CD4-positive, alpha-beta T cell treated with Interleukin-4 for 4 hours (primary cell): ENCODE results near the gene RPL36.
"Not testable (repeated sequence)": the region's sequence is repeated elsewhere in the genome, so short reads cannot be mapped to it uniquely, and the experiment has no call there.

Experiments used
- DNase-seq: peaks from one replicate; pipeline ENCODE4 v3.0.0-alpha.2; 2020

RPL36 gene

DNA sequence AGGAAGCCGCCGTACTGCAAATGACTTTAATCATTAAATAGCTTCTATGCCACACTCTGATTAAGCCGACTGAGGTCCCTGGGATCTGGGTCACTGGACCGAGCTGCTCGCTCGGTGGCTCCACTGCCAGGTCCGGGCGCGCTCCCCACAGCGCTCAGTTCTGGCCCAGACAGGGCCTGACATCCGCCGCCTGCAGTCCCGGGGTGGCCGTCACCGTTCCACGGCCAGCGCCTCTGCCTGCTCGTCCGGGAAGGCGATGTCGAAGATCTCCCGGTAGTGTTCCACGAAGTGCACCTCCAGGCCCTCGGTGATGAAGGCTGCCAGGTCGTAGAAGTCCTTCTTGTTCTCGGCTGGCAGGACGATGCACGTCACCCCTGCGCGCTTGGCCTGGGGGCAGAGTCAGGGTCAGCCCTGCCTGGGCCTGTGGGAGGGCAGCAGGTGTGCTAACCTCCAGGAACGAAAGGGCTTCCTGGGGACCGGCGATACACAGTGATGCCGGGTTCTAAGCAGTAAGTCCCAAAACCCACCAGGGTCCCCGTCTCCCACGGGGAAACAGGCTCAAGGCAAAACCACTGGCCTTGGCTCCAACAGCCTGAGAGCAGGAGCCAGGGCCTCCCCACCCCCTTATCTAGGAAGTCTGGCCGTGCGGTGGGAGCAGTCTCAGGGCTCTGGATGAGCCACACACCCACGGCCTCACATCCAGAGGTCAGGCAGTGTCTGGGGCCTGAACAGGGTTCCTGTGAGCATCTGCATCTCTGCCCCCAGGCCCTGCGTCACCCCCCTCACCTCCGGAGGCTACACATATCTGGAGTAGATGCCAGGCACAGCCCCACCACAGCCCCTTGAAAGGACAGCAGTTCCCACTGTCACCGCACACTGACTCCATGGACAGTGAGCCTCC is 2.0 kb downstream of the RPL36 start:
- DNase-seq: no peak

DNA sequence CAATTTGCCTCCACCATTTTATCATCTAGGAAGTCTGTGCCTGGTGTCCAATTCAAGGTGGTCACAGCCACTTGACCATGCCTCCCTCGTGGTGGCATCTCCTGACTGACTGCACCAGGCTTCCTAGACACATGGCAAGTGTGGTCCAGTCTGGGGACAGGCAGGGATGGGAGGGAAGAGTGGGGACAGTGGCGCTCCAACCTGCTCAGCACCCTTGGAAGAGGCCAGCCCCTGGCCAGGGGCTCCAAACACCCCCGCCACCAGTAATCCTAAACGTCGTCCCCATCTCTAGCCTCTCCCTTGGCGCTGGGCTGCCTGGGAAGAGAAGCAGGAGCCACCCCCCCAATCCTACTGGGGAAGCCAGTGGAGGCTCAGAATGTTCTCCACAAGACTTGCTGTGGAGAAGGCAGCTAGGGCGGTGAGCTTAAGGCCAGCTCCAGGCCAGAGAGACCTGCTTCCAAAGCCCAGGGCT is 2.7 kb downstream of the RPL36 start:
- DNase-seq: no peak

DNA sequence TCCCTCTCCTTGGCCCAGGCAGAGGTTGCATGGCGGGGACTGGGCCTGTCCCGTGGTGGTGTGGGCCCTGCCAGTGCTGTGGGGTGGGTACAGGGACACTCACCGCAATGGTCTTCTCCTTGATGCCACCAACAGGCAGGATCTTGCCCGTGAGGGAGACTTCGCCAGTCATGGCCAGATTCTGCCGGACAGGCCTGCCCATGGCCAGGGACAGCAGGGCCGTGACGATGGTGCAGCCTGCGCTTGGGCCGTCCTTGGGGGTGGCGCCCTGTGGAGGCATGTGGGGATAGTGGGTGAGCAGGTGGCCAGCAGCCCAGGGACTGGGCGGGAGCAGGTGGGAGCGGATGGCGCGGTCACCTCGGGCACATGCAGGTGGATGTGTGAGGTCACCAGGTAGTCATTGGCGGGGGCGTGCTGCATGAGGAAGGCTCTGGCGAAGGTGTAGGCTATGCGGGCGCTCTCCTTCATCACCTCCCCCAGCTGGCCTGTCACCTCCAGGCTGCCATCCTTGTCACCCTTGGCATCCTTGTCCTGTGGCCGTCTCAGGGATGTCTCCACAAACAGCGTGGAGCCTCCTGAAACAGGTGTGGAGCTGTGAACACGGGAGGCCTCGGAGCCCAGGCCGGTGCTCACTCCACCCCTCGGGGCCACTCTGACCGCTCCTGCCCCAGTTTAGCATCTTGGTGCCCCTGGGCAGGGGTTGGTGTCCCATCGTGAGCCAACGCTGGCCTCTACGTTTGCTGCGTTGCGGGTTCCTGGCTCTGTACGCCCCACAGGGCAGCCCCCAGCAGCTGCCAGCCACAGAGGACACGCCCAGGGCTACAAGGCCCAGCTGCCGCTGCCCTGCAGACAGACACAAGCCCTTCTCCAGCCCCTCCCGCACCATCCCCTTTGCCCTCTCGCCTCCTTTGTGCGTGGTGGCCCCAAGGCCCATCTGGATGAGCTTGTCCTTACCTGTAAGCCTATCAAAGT is 3.4 kb downstream of the RPL36 start:
- no peak for DNase-seq

- no peak for DNase-seq
These were observed 4.3 kb downstream of the RPL36 start for GRCh38 chr19:5694167-5694955.

- no peak for DNase-seq
These were observed 5.0 kb downstream of the RPL36 start for GRCh38 chr19:5694956-5695648.

DNA sequence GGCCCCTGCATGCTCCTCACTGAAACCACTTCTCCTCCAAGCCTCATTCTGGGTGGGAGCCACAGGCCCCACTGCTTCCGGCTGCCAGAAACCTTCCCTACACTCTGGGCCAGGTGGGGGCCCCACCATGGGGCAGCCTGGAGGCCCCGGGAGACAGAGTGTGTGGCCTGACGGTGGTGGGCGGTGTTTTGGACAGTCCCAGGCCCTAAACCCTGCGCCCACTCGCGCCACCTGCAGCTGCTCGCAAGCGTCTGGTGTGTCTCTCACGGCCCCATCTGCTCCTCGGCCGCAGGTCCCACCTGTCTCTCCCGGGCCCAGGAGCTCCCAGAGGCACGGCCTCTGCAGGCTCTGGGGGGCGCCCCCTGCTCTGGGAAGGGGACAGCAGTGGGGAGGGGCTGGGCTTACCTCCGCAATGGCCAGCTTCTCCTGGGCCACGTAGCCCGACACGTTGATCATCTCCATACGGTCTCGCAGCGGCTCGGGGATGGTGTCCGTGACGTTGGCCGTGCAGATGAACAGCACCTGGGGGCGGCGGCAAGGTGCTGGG is 5.6 kb downstream of the RPL36 start:
- DNase-seq: no peak

- DNase-seq: no peak
These were observed 6.3 kb downstream of the RPL36 start for GRCh38 chr19:5696196-5697021.

DNA sequence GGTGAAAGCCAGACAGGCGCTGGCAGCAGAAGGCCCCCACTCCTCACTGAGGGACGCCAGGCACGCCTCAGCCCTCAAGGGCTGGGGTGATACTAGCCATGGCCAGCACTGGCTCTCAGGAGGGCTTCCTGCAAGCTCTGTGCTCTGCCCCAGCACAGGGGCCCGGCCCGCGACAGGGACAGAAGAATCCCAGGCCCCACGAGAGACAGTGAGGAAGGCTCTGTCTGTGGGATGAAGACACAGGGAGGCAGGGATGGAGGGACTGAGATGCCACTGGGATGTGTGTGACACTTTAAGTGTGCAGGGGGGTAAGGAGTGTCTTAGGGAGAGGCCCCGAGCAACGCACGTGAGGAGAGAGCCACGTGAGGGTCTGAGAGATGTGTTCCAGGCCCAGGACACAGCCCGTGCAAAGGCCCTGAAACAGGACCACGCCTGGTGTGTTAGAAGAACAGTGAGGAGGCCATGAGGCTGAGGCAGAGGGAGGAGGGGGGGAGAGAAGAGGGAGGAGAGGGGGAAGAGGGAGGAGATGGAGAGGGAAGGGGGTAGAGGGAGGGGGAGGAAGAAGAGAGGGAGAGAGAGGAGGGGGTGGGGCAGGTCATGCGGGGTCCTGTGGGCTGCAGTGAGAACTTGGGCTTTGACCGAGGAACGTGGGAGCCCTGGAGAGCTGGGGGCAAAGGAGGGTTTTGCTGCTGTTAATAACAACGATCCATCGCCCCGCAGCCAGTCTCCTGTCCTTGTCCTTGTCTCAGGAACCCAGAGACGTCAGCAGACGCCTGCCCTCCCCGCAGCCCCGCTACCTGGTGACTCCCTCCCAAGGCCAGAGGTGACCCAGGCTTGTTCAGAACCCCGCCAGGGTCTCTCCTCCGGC is 7.2 kb downstream of the RPL36 start:
- DNase-seq: no peak

DNA sequence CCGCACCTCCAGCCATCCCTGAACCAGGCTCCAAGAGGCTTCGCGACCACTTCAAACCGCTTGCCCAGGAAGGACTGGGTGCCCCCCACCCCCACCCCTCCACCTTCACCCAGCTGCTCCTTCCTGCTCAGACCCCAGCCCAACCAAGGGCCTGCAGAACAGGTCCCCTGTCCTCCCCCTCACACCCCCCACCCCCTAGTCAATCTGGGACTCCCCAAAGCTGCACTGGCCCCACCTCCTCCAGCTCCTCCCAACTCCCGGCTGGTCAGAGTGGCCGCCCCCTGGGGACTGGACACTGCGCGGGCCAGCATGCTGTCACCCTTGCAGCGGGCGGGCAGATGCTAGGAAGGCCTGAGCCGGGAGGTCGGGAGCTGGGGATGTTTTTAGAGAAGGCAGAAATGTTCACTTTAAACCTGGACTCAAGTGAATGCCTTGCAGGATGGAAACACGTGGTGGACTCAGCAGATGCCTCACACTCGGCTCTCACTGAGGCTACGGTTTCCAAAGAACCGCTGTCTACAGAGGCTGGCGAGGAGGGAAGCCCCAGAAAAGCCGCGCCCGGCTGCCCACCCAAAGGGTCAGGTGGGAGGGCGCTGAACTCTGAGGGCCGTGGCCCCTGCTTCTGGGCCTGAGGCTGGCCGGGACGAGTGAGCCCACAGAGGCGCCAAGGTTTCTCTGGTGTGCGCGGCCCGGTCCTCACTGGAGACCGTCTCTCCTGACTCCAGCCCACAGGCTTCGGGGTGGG is 8.0 kb downstream of the RPL36 start:
- DNase-seq: no peak

DNA sequence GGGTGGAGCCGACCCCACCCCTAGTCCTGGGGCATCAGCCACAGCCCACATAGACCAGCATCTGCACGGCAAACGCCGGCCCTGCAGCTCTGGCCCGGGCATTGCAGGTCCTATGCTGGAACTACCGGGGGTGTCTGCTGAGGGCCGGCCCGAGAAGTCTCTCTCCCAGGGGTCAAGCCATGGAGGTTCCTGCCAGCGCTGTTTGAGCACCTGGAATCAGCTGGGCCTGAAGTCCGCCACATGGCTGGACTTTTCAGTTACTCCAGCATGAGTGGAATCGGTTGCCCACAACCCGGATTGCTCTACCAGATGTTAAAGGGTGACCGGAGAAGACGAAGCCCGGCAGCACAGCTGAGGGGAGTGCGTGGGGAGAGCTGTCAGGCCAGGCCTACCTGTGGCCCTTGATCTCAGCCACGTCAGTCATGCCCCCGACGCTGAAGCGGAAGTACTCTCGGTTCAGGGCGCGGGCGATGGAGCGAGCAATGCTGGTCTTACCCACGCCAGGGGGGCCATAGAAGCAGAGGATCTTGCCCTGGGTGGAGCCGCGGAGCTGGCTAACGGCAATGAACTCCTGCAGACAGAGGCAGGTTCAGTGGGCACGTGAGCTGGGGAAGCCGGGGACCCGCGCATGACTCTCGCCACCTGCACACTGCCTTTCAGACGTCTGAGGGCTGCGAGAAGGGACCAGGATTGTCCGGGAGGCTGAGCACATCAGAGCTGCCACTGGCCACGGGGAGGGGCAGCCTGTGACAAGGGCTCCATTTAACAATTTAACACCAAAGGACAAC is 8.7 kb downstream of the RPL36 start:
- DNase-seq: no peak

- no peak for DNase-seq
These were observed 10.5 kb downstream of the RPL36 start for GRCh38 chr19:5700455-5701092.

DNA sequence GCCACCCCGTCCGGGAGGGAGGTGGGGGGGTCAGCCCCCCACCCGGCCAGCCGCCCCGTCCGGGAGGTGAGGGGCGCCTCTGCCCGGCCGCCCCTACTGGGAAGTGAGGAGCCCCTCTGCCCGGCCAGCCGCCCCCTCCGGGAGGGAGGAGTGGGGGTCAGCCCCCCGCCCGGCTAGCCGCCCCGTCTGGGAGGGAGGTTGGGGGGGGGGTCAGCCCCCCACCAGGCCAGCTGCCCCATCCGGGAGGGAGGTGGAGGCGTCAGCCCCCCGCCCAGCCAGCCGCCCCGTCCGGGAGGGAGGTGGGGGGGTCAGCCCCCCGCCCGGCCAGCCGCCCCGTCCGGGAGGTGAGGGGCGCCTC is 11.9 kb downstream of the RPL36 start:
- DNase-seq: not testable (repeated sequence)

DNA sequence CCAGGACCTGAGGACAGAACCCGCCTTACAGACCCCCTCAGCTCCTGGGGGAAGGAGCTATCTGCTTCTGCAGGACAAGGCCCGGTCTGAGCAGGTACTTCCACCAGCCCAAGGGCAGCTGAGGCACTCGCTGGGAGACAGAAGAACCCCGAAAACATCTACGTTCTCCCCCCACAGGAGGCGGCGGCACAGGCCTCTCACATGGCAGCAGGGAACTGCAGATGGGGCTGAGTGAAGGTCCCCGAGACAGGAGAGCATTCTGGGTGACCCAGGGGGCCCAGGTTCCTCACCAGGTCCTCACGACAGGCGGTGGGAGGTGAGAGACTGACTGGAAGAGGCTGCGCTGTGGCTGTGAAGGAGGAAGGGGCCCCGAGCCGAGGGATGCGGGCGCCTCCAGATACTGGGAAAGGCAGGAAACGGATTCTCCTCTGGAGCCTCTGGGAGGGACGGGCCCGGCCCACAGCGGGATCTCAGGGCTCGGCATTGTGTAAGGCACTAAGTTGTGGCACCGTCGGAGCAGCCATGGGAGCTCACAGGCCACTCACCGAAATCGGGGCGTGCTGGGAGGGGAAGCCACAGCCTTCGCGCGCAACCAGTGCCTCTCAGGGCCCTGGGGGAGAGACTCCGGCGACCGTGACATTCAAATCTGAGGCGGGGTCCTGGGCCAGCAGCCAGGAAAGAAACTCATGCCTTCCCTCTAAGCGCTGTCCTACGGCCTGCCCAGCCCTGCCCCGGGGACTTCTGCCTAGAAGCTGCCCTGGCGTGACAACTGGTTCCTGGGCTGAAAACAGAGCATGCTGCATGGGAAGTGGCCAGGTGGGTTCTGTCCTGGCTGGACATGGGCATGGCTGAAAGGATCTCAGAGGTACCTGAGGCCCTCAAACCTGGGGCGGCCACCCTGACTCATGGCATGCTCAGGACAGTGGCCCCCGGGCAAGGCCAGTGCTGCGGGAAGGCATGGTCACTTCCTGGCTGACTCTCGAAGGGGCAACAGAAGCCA is 14.0 kb downstream of the RPL36 start:
- no peak for DNase-seq

GRCh38 chr19:5705552-5705951 is 15.5 kb downstream of the RPL36 start:
- no peak for DNase-seq

GRCh38 chr19:5706876-5707573 is 16.9 kb downstream of the RPL36 start:
- no peak for DNase-seq
